Esophagus squamous epithelium (tissue), 5 donors: ENCODE measurements around the gene BNC1. TPM values are rescaled to one million over a fixed set of nuclear protein-coding genes. Genes with fewer than 3 reads are reported as not detected.

ENCODE experiments used
- DNase-seq: peaks from one replicate; lab custom pipeline; 2025; lab: John Stamatoyannopoulos, UW
- H3K27ac ChIP-seq, 4 donors: fragments of 200-600 bp; sonication (generic); one replicate each; pipeline ENCODE4 v1.5.1; 2016 to 2019; ENCODE audit warnings: mild to moderate bottlenecking in 1 of 4
- H3K27me3 ChIP-seq, 4 donors: fragments of 200-600 bp; sonication (generic); 1 replicate in 3 of 4; 2 replicates in 1 of 4; pipeline versions ENCODE4 v1.5.1 to v1.6.0; 2017 to 2021; ENCODE audit warnings: antibody characterized with exemption in 1 of 4
- H3K36me3 ChIP-seq, 3 donors: fragments of 200-600 bp; sonication (generic); one replicate each; pipeline ENCODE4 v1.5.1; 2016 to 2019
- H3K4me1 ChIP-seq, 3 donors: fragments of 200-600 bp; sonication (generic); one replicate each; pipeline ENCODE4 v1.5.1; 2017 to 2019
- H3K4me3 ChIP-seq, 4 donors: fragments of 200-600 bp; sonication (generic); 1 replicate in 3 of 4; 2 replicates in 1 of 4; pipeline ENCODE4 v1.5.1; 2016 to 2019; ENCODE audit warnings: mild to moderate bottlenecking in 2 of 4, moderate library complexity in 1 of 4
- H3K9me3 ChIP-seq, 3 donors: fragments of 200-600 bp; sonication (generic); one replicate each; pipeline ENCODE4 v1.5.1; 2016 to 2019
- CTCF ChIP-seq, 6 experiments: fragments of 450-650 bp in 4 of 6; fragments of 200-600 bp in 2 of 6; sonication (generic) in 2 of 6; IDR thresholded peaks; one replicate each; pipeline ENCODE4 v1.5.1; 2016 to 2019; ENCODE audit warnings: antibody characterized with exemption in 6 of 6, mild to moderate bottlenecking in 4 of 6, moderate library complexity in 4 of 6
- POLR2A ChIP-seq, 4 donors: fragments of 450-650 bp; IDR thresholded peaks; one replicate each; pipeline ENCODE4 v1.6.1; 2017; ENCODE audit warnings: antibody characterized with exemption in 4 of 4, mild to moderate bottlenecking in 4 of 4, moderate library complexity in 3 of 4
- WGBS, 2 donors: methylation state at CpG; one replicate each; pipeline ENCODE4 v1.1.5; 2018; 5-methylcytosine and 5-hydroxymethylcytosine counted together
- intact Hi-C: fragments of 100-400 bp; cut with DNase I; formaldehyde crosslinking; loops from one replicate; pipeline ENCODE4 v1.15.0; 2022
- total RNA-seq, 4 donors: library from RNA; depleted of rRNA; stranded (reverse); fragments of >200 nt; gene quantifications; one replicate each; pipeline ENCODE4 v1.1.0, GENCODE V29; 2016
- donor health status: DM: yes; HTN: yes; CAD: no.

The BNC1 gene
- total RNA-seq, 4 donors from 2014 or later = 21.2 to 38.3 (median 26.7) TPM

GRCh38 chr15:83318036-83318435, 33.6 kb upstream of the BNC1 start:
- TF ChIP-seq POLR2A (IDR thresholded peaks at IDR 0.05) = no peak
- no peak for TF ChIP-seq CTCF (IDR thresholded peaks at IDR 0.05)
- DNase-seq = no peak
- Histone ChIP-seq H3K9me3 (no peaks in the 10 kb centered on the region), H3K27ac (no peak overlapping the region), H3K4me1 (peaks cover 0 to 21% (median 17%) of the 10 kb centered on the region in 3 donors), H3K27me3 (peaks cover 0 to 7% (median 0%) of the 10 kb centered on the region in 4 donors), H3K36me3 (no peaks in the 10 kb centered on the region), H3K4me3 (no peak overlapping the region)
- intact Hi-C loops = no loop called here

- Histone ChIP-seq H3K4me3 (no peak overlapping the region), H3K36me3 (no peaks in the 10 kb centered on the region), H3K9me3 (no peaks in the 10 kb centered on the region), H3K4me1 (peaks cover 0 to 28% (median 11%) of the 10 kb centered on the region in 3 donors), H3K27me3 (no peaks in the 10 kb centered on the region), H3K27ac (peak overlapping the region; percentile 29 to 78 (median 46))
- no peak for DNase-seq
- no peak for TF ChIP-seq POLR2A (IDR thresholded peaks at IDR 0.05)
- no peak for TF ChIP-seq CTCF (IDR thresholded peaks at IDR 0.05)
- intact Hi-C loops = no loop called here
- 29 to 33% methylated on average over 1 of the region's 1 CpG for WGBS, 2 donors
Measured at GRCh38 chr15:83312071-83312470, 27.6 kb upstream of the BNC1 start.

GRCh38 chr15:83310521-83311456, 26.3 kb upstream of the BNC1 start:
- Histone ChIP-seq H3K9me3 (no peaks in the 10 kb centered on the region), H3K27me3 (peaks cover 0 to 4% (median 0%) of the 10 kb centered on the region in 4 donors), H3K4me1 (peaks cover 0 to 36% (median 14%) of the 10 kb centered on the region in 3 donors), H3K4me3 (no peak overlapping the region), H3K36me3 (no peaks in the 10 kb centered on the region), H3K27ac (peak overlapping the region in 3 of 4 donors; percentile 41 to 78 (median 52))
- WGBS, 2 donors = 19 to 20% methylated on average over 5 of the region's 5 CpGs
- TF ChIP-seq POLR2A (IDR thresholded peaks at IDR 0.05) = no peak
- no peak for TF ChIP-seq CTCF (IDR thresholded peaks at IDR 0.05)
- DNase-seq = no peak
- intact Hi-C loops = no loop called here

GRCh38 chr15:83308671-83309070, 24.2 kb upstream of the BNC1 start:
- Histone ChIP-seq H3K4me3 (no peak overlapping the region), H3K27ac (no peak overlapping the region), H3K36me3 (no peaks in the 10 kb centered on the region), H3K27me3 (peaks cover 0 to 20% (median 0%) of the 10 kb centered on the region in 4 donors), H3K9me3 (no peaks in the 10 kb centered on the region), H3K4me1 (peaks cover 0 to 51% (median 18%) of the 10 kb centered on the region in 3 donors)
- no peak for DNase-seq
- 74 to 91% methylated on average over 5 of the region's 5 CpGs for WGBS, 2 donors
- intact Hi-C loops = no loop called here
- TF ChIP-seq CTCF (IDR thresholded peaks at IDR 0.05) (no peak), POLR2A (IDR thresholded peaks at IDR 0.05) (no peak)

- intact Hi-C loops = no loop called here
- WGBS, 2 donors = 66 to 68% methylated on average over 3 of the region's 3 CpGs
- no peaks in the 10 kb centered on the region for H3K36me3 ChIP-seq
- peaks cover 0 to 41% (median 17%) of the 10 kb centered on the region in 3 donors for H3K4me1 ChIP-seq
- H3K27ac ChIP-seq = no peak overlapping the region
- TF ChIP-seq CTCF (IDR thresholded peaks at IDR 0.05) (no peak), POLR2A (IDR thresholded peaks at IDR 0.05) (no peak)
- DNase-seq = no peak
- H3K9me3 ChIP-seq = no peaks in the 10 kb centered on the region
- peaks cover 0 to 20% (median 0%) of the 10 kb centered on the region in 4 donors for H3K27me3 ChIP-seq
- no peak overlapping the region for H3K4me3 ChIP-seq
Measured at GRCh38 chr15:83306561-83306960, 22.1 kb upstream of the BNC1 start.
